Mesenteric fat pad (tissue), 1 donor: Measurements from ENCODE around the gene FAM47E. TPM values are rescaled to one million over a fixed set of nuclear protein-coding genes. Genes with fewer than 3 reads are reported as not detected.

Experiments
- DNase-seq: peaks from one replicate; pipeline ENCODE4 v3.0.0-alpha.2; 2020; ENCODE audit warnings: low spot score
- long read RNA-seq: library from polyadenylated mRNA; unstranded; transcript quantifications from one replicate; pipeline ENCODE4 v2.0.0, GENCODE V29; 2020
- total RNA-seq: library from RNA; stranded (reverse); fragmentation: NEBNext Ultra II Directional; extraction: Animal tissue kit (Norgen Biotek cat#: 25700); gene quantifications from one replicate; pipeline ENCODE4 v1.2.1, GENCODE V29; 2021
- donor health status: DM: yes; HTN: yes; CAD: no.

Gene FAM47E, protein sequence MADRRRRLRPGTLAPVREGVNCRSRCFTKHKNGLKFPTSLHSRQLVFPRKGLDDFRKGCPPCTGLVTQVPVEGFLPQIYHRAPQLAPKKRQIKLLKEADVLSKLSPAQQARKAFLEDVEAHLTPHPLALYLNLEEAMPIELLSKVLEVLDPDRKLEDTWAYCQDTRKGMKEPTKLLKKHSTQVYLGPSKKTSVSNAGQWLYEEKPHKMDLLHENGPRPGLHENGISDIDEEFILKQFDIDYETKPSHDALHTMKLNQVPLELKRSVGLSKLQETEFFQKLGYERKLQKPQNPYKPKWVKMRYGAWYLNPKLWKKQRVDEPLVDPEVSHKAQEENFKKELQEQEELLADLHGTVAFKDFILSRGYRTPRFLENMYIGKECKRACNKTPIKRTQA
- 3.3 TPM for total RNA-seq
- long read RNA-seq, full-length matches to known transcripts = 2 of 12 reads
- long read RNA-seq, partial matches to known transcripts = 2 of 12 reads
- long read RNA-seq, other reads (novel, unspliced or antisense) = 8 of 12 reads

DNA sequence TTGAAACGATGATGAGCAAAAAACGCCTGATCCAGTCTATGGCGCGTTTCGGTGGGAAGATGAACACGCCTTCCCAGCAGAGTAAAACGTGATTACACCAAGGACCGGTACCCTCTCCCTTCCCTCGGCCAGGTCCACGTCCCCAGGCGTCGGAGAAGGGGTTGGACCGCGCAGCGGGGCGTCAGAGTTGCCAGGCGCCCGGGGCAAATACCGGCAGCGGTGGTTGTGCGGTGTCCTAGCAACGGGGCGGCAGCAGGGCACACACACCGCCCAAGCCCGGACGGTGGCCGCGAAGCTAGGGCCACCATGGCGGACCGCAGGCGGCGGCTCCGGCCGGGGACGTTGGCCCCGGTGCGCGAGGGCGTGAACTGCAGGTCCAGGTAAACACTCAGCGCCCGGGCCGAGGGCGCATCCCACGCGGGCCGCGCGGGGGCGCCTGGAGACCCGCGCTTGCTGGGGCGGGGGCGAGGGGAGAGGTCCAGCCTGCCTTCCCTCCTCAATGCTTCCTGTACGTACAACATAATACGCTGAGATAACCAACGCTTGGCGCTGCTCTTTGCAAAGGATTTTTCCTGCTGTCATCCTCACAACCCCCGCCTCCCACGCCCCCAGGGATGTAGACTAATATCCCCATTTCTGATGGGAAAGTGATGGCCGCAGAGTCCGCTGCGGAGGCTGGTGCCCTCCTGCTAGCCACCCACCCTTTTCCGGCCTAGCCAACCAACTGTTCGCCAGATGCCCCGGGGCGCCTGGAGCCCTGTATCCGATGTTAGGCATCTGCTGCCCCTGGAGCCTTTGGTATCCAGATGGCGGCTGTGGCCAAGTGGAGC lies at the start of gene FAM47E:
Gene FAM47E (plus strand): TSS at position 281 of the 830 bp plus-strand sequence. CDS start 26 bp downstream, at position 307.
- DNase-seq = peak; percentile 93

DNA sequence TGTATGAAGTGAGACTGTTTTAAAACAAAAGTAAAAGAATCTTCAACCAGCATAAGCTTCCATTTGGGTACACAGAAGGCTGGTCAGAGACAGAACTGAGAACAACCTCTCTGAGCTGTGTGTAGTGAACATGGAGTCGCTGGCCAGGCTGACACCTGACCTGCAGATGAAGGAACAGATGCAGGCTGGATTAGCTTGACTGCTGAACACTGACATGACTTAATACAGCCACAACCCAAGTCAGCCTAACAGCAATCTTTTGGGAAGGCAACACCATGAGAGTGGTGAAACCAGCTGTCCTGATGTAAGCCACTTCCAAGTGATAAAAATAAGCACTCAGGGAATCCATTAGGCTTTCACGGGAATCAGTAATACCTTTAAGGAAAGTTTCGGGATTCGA lies 48.0 kb upstream of the FAM47E start:
- no peak for DNase-seq

DNA sequence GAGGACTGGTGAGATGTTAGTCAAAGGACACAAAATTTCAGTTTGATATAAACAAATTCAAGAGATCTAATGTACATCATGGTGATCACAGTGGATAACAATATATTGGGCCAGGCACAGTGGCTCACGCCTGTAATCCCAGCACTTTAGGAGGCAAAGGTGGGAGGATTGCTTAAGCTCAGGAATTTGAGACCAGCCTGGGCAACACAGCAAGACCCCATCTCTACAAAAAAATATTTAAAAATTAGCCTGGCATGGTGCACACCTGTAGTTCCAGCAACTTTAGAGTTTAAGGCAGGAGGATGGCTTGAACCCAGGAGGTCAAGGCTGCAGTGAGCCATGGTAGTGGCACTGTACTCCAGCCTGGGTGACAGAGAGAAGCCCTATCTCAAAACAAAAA lies 46.6 kb upstream of the FAM47E start:
- DNase-seq = no peak

DNA sequence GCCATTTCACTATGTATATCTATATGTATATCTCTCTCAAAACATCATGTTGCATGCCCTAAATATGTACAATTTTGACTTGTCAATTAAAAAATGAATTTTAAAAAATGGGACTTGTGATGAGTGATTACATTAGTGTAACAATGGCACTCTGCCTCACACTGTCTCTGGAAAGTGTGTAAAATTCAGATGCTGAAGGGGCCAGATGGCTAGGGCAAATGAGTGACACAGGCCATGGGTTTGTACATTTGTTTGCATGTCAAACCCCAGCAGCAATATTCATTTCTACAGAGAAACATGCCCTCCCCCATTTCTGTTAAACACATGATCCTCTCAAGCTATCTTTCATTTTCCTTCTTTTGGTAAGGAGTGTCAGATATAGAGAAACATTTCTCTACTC lies 46.0 kb upstream of the FAM47E start:
- no peak for DNase-seq

DNA sequence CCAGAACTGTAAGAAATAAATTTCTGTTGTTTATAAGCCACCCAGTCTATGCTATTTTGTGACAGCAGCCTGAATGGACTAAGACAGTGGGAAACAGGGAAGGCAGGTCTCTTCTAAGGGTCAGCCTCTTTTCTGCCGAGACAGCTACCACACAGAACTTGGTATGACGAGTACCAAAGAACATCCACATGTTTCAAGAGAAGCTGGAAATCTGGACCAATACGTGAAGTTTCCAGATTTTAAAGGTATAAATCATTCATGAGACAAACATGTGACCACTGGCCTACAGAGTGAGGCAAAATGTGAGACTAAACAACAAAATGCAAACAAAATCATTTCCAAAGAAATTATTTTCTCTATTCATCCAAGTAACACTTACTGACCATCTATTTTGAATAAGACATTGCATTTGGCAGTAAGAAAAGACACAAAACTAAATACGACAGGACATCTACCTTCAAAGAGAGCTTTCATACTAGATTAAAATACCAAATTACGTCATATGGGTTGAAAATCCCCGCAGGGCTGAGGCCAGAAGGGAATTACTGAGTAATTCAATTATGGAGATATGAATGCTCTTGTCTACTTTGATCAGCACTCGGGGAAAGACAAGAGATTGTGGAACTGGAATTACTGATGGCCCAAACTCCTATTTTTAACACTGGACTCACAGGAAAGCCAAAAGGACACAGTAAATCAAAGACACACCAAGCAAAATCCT lies 45.1 kb upstream of the FAM47E start:
- DNase-seq = no peak

DNA sequence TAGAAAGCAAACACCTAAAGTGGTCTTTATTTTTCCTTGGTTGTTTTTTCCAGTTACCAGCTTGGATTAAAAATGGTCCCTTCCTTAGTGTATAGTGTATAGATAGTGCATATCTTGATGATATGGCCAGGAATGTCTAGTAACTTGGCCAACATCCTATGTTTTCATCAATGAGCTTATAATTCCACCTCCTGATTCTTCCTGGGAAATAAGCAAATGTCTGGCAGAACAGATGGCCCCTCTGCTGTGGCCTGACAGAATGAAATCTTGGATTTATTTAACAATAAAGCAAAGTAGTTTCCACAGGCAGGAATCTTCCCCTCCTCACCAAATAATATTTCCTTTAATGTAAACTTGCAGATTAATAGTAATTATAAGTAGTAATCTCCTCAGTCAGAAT lies 44.0 kb upstream of the FAM47E start:
- no peak for DNase-seq

DNA sequence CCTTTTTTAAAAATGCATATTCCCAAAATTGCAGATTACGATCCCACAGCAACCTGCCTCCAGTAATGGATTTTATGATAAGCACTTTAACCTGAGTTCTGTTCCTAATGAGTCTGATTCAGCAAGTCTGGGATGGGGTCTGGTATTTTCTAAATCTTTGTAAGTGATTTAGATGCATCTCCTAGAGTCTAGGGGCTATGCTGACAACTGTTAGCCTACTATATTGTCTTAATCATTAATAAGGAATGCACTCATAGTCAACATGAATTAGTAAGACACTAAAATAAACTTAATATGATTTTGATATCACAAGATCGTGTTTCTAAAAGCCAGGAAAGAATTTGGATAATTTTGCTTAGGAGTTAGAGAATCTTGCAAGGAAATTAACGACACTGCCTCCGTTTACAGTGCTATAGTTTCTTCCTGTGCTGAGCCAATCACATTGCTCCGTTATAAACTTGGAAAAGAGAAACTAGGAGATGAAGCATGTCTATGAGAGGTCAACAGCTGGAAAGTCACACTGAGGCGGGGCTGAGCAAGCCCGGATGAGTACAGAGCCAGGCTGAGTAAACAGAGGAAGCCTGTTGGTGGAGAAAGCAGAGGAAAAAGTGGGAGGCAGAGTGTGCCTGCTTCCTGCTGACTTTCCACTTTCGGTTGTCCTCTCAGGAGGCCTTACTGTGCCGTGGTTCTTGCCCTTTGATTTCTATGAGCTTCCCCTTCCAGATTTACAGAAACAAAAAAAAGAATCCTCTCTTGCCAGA lies 43.3 kb upstream of the FAM47E start:
- DNase-seq = no peak

DNA sequence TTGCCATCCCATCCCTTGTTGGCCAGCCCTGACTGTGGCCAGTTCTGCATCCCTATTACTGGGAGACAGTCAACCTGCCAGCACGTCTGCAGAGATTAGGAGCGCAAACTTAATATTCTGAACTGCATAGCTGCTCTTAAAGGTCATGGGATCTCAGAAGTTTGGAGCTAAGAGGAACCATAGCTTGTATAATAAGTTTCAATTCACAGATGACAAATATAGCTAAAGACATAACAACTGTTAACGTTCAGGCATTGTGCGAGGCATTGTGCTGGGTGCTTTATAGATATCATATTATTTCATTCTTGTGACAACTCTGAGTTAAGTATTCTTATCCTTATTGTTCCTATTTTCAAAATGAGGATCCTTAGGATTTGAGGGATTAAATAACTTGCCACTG lies 41.6 kb upstream of the FAM47E start:
- DNase-seq = no peak

DNA sequence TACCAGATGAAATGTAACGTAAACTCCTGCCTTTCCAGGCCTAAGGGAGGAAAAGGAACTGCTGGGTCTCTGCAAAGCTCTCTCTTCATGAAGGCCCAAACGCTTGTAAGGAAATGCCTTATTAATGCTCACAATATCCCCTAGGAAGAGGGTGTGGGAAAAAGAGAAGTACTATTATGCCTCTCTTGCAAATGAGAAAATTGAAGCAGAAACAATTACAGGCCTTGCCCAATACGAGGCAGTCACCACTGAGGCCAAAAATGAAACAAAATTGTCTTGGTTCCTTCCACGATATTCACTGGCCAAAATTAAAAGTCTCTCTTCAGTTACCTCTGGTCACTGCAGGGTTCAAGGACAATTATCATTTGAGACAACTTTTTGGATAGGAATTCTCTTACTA lies 41.1 kb upstream of the FAM47E start:
- DNase-seq = no peak

DNA sequence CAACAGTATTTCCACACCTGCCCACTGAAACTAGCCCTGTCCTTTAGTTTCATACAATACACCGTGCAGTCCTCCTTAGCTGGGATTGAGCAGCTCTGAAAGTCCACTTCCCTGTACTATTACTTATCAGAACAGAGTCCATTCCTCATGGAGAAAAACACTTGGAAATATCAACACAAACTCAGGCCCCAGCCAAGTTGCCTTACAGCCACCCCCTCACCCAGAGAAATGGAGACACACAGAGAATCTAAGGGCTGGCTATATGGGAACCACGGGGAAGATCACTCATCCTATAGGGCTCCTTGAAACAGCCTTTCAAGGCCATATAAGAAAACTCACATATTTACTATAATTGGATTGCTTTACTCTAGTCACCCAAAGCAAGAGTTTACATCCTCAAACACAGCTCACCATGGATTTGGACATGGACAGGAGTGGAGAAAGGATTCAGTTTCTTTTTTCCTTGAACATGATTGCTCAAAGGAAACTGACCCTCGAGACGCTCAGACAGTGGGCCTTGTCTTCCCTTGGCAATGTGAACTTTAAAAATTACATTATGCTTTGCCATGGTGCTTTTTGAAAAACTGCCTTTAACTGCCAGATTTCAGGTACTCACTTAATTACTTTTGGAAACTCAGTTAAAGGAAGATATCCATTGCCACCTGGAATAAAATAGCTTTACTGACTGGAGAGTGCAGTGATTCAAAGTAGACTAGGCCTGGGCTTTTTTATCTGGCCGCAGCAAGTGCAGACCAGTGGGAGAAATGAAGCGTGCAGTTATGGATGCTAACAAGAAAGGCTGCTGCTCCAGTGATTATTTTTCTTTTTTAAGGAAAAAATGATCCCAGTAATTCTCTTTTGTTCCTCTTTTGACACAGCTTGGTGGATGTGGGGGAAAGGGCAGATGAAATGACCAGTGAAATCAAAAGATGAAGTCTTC lies 39.5 kb upstream of the FAM47E start:
- no peak for DNase-seq

DNA sequence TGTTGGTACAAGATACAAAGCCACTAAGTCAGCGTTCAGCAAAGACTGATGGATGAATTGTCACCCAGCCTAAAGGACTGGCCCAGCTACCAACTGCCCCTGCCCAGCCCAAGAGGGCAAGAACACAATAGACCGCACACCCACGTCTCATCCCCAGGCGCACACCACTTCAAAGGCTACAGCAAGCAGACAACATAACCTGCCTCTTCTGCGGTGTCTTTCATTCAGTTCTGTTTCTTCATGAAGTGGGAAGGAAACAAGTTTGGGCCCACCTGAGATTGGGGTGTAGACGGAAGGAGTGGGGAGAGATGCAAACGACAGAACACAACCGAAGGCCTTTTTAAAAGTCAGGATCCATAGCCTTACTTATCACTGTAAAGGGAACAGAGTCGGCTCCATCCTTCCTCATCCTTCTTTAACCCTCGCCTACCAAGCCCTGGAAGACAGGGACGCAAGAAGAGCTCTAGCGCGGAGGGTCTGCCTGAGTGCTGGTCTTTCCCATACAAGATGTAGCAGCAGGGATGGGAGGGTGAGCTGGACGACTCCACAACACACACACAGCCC lies 38.6 kb upstream of the FAM47E start:
- no peak for DNase-seq

DNA sequence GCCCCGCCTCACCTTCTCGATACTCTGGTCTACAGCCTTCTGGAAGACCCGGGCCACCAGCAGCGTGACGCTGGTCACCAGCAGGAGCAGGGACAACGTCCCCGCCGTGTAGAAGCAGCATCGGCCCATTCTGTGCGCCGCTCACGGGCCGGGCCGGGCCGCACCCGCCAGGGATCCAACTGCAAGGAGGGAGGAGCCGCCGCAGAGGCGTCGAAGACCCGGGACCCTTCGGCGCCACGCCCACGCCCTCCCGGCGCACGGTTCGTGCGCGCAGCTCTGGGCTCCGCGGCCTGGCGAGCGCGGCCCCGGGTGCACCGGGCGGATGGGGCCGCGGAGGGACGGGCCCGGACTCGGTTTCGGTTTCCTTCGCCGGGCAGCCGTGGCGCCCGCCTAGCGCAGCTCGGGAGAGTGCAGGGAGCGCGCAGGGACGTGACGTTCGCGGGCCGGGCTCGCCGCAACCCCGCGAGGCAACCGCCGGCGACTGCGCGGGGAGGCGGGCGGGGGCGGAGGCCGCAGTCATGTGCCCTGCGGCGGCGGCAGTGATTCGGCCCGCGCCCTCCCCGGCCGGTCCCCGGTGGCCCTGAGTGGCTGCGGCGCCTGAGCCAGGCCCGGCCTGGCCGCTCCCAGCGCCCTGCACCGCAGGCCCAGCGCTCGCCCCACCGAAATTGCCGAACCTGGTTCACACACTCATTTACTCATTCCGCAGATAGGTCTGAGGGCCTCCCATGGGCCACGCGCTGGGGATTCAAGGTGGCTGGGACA lies 37.9 kb upstream of the FAM47E start, which contains the start of gene SCARB2:
Gene SCARB2 (minus strand): TSS at position 410 of the 762 bp plus-strand sequence. CDS start 281 bp downstream, at position 129.
- DNase-seq = peak; percentile 96

DNA sequence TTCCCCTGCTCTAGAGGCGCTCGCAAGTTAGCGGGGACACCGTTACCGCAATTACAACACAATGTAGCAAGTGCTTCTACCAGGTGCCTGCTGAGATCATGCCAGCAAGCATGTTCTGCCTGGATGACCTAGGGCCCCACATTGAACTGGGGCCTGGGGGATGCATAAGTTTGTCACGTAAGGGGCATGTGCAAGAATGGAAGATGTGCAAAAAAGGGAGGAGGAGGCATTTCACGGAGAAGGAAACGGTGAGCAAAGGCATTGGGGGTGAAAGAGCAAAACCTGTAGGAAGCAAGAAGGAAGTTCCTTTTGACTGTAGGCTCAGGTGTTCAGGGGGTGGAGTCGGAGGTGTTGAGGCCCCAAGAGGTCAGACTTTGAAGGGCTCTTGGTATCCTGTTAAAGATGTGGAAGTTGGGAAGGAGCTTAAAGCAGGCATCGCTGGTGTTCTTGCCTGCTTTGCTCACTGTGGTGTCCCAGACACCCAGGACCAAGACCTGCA lies 37.3 kb upstream of the FAM47E start:
- DNase-seq = no peak

DNA sequence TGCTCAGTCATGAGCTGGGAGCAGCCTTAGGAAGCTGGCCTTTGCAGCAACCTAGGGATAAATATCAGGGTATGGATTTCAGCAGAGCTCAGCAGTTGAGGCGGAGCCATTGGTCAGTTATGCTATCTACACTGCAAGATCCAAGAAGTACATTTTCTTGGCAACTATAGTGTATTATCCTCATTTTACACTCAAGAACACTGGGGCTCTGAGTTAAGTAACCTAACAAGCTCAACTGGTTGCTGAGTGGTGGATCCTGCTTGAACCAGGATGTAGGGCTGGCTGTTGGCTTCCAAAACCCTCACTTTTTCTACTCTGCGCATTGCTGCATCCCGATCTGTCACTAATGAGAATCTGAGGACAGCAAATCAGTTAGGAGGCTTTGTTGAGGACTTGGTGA lies 36.4 kb upstream of the FAM47E start:
- no peak for DNase-seq

DNA sequence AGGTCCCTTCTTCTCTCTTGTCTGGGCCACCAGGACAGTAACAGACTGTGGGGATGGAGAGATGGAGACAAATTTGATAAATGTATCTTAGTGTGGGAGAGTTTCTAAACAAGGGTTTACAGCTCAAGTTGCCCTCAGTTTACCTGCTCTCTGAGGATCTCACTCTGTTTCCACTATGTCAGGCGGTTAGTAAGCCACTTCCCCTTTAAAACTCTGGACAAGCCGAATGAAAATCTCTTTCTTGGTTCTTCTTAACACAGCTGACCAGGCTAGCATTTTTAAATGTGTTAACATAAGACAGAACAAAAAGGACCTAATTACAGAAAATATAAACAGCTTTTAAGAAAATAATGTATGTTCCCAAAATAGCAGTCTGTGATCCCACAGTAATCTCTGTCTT lies 35.0 kb upstream of the FAM47E start:
- no peak for DNase-seq

DNA sequence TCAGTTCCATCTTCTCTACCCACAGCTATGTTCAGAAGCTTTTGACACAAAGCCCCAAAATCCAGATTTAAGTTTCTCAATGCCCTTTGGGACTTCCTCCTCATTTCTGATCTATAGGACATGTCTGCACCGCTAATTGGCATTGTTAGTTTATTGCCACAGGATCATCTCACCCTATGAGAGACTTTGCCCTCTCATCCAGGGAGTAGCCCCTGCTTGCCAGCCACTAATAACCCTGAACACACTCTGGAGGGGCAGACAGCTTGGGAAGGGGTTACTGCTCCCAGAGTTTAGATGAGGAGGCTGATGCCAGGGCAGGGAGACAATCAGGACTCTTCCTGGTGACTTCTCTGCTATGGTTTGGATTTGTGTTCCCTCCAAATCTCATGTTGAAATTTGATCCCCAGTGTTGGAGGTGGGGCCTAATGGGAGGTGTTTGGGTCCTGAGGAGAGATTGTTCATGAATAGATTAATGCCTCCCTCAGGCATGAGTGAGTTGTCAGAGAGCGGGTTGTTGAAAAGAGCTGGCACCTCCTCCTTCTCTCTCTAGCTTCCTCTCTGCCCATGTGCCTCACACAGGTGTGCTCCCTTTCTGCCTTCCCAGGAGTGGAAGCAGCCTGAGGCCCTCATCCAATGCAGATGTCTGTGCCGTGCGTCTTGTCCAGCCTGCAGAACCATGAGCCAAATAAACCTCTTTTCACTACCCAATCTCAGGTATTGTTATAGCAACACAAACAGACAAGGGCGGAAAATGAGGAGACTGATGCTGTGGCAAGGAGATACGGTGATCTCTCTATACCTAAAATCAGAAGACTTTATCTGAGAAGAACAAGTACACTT lies 34.3 kb upstream of the FAM47E start:
- DNase-seq = no peak

DNA sequence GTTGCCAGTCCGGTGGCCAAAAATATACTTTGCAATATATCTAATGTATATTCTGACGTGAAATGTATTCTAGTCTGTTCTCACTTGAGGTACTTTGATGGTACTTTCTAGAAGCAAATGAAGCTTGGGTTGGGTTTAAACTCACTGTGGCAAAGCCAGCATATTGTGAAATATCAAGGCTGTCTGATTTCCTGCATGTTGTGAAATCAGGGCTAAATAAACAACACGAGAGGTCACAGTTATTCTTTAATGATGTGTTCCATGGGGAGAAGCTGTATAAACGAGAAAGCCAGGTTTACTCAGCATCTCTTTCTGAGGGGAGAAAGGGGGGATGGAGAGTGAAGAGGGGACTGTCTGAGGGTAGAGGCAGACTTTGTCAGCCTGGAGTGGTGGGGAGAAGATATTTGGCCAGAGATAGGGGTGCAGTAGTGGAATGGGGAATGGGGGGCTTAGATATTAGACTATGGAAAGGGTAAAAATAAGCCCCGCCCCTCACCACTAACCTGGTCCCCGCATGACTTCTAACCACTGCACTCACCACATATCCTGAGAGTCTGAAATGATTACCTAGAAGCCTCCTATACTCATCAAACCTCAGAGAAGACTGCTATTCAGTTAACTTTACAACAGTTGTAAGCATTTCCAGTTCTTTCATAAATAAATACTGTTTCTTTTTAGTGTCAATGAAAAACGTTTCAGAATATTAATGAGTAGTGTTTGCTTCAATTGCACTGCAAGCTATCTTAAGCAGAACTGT lies 32.0 kb upstream of the FAM47E start:
- no peak for DNase-seq
